NCI-H2171 treated with DMSO at 0.1 percent for 48 hours (cell line): Measurements from ENCODE around the gene WFS1.
A peak's percentile ranks its signal among the peaks of the same experiment; 100 is the strongest.

Experiments used
- DNase-seq: peaks from one replicate; lab custom pipeline; 2025; lab: John Stamatoyannopoulos, UW

Gene WFS1

DNA sequence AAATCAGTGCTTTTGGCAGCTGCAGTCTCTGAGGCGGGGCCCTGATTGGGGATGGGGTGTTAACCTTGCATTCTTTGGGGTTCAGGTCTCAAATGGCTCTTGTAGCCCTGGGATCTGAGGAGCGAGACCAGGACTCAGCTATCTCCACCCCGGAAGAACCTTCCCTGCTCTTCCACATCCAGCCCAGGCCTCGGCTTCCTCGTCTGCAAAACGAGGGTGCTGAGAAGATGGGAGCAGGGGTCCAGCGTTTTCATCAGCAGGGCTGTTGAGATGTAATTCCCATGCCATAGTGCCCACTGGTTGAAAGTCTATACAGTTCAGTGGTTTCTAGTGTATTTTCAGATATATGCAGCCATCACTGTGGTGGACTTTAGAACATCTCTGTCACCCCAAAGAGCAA lies 34.6 kb upstream of the WFS1 start:
- DNase-seq, result no peak

DNA sequence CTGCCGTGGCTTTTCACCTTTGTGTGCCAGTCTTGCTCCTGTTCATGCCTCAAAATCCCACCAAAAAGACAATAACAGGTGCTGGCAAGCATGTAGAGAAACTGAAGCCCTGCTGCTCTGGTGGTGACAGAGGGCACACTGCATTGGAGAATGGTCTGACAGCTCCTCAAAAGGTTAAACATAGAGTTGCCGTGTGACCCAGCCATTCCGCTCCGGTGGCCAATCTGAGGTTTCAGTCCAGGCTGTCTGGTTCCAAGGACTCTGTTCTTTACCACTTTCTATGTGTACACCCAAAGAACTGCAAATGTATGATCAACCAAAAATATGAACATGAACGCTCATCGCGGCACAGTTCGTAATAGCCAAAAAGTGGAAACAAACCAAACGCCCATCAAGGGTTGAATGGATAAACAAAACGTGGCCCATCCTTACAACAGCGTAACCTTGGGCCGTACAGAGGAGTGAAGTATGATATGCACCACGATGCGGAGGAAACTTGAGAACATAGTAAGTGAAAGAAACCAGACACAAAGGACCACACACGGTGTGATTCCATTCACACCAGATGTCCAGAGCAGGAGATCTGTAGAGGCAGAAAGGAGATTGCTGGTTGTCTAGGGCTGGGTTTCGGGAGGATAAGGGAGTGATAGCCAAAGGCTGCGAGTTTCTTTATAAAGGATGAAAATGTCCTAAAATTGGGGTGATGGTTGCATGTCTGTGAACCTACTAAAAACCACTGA lies 33.6 kb upstream of the WFS1 start:
- DNase-seq, result peak; percentile 1

DNA sequence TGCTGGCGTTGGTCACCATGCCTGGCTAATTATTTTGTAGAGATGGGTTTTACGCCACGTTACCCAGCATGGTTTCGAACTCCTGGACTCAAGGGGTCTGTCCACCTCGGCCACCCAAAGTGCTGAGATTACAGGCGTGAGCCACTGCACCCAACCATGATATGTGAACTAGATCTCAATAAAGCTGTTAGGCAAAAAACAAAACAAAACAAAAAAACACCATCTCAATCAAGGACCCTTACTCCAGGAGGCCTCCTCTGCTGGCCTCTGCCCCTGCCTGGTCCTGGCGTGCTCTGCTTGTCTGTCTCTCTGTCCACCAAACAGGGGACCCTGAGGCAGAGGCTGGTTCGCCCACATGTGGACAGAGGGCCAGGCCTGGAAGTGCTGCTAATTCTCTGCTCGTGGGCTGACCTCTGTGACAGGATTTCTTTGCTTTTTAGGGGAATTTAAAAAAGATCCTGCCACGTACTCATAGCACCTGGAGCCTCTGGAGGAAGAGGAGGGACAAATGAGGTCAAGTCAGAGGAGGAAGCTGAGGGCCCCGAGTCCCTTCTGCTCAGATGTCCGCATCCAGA lies 32.7 kb upstream of the WFS1 start:
- DNase-seq, result no peak

DNA sequence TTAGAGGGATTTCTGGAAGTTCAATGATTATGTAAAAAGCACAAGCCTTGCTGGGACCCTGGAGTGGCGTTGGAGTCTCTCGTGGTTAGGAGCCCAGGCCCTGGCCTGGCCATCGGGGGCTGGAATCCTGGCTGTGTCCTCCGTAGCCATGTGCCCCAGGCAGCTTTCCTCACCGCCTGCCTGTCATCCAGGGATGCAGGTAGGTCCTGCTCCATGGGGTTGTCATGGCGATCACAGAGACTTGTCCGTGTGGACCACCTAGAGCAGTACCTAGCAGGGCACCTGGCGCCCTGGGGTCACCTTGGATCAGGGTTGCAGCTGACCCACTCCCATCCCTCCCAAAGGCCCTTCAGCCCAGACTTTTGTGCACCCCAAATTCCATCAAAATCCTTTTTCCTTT lies 30.2 kb upstream of the WFS1 start:
- DNase-seq, result no peak

DNA sequence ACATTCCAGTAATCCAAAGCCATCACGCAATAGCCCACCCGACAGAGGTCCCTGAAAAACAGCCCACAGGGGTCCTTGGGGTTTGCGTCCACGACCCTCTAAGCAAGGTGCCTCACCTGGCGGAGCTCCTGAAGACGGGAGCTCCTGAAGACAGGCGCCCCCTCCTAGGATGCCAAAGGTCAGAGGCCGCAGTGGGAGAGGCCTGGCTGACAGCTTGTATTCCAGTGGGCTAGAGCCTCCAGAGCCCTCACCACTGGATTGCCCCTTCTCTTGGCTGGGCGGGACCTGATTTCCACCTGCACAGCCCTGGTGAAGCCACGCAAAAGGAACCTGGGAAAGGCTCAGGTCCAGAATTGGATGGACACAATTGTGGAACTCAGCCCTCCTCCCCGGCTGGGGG lies 29.7 kb upstream of the WFS1 start:
- DNase-seq, result no peak

DNA sequence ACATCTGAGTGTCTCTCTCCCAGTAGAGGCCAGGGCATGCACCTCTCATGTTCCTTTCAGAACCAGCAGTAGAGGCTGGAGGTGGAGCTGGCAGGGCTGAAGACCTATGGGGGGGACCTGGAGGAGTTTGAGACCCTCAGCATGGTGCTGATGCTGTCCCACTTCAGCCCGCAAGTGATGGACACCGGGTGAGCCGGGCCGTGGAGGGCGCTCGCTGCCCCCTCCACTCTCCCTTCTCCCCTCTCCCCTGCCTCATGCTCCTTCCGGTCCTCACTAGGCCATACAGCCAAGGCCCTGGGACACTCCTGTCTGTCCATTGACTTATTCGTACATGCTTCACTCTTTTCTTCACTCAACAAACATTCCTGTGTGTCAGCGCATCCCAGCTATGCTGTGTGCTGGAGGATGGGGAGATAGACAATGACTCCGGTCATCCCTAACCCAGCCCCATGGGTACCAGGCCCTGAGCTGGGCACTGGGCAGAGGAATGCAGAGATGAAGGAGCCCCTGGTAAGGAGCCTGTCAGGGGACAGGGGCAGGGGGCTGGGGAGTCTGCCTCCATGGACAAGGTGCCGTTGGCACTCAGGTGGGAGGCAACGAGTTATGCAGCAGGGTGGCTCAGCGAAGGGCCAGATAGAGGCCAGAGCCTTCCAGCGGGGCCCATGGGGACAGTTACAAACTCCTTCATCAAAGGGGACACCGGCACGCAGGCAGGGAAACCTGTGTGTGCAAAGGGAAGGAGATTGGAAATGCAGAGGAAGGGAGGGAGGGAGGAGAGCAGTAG lies 28.4 kb upstream of the WFS1 start:
- no peak for DNase-seq

DNA sequence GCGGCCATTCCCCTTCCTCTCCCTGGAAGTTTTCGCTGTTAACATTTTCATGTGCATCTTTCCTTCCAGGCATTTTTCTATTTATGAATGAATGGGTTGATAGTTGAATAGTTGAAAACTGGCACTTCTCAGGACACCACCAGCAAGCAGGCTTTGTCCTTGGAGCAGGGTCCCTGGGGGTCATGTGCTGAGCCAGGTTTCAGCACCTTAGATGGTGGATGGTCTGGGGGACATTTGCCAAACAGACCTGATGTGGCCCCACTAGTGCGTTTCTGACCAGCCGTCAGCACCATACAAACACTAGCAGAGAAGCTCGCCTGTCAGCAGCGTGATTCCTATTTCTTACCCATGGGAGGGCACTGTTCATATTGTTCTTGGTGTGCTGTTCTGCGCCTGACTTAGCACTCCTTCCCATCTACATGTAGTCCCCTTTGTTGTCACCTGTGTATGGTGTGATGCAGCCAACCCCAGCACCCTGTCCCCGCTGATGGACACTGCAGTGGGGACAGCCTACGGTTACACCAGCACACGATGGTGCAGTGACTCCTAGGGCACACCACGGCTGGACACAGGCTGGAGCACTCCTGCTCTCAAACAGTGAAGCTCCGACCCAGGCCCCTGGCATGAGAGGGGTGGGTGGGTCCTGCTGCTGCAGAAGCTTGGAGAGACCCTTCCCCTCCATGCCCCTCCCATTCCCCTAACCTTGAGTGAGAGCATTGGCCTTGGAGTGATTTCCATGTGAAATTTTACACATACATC lies 27.2 kb upstream of the WFS1 start:
- DNase-seq, result no peak

DNA sequence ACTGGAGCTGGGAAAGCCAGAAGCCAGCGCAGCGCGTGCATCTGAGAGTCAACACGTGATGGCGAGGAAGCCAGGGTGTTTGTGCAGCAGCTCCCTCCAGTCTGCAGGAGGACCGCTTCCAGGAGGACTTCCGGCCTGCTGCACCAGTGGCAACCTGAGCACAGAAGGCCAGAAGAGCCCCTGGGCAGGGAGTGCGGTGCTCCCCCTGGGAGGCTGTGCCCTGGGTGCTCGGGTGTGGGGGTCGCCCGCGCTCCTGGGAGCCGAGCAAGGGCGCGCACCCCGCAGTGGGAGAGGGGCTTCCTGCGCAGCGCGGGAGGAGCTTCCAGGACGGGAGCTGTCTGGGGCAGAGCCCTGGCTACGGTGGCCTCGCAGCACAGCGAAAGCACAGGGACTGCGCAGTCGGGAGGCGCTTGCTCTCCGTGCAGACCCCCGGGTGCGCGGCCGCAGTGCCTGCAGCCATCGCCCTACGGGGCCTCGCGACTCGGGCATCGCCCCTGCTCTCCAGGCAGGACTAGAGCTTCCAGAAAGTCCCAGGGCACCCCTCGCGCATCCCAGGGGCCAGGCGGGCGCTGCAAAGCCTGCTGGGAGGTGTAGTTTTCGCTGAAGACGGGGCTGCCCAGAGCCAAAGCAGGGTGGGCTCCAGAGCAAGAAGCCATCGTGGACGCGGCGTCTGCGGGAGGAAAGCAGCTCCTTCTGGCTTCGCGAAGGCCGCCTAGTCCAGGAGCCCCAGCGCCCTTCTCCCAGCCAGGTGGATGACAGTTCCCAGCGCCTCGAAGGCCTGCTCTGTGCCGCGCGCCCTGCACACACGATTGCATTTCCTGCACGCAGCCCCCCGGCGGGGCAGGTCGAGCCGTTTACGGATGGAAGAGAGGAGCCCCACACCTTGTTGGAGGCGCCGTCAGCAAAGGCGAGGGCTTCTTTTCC lies 24.1 kb upstream of the WFS1 start:
- DNase-seq, result no peak

DNA sequence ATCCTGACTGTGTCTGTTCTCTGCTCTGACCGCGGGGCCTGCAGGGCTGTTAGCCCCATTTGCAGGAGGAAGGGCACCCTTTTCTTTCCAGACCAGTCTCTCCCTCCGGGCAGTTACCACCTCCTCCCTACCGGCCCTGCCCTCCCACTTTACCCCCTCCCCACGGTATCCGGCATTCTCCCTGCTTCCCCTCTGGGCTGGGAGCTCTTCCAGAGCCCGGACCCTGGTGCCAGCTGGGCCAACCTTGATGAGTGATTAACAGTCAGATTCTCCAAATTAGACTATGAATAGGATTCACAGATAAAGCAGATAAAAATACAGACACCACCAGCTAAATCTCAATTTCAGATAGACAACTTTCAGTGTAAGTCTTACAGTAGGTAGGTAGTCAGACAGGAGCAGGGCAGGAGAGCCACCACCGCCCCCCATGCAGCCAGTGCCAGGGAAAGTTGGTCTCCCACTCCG lies 23.4 kb upstream of the WFS1 start:
- DNase-seq, result no peak

DNA sequence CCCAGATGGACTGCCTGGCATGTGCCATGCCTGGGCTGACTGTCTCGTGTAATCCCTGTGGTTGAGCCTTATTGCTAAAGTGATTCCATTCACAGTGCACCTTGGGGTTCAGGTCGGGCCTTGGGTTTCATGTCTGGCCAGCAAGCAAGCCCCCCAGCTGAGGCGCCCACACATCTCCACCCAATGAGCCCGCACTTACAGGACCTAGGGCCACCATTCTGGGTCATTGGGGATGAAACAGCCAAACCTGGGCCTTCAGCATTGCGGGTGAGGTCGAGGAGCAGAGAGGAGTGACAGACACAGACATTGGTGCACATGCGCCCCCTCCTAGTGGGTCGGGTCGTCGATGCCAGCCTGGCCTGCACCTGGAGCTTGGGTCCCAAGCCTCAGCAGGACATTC lies 21.3 kb upstream of the WFS1 start:
- DNase-seq, result no peak

DNA sequence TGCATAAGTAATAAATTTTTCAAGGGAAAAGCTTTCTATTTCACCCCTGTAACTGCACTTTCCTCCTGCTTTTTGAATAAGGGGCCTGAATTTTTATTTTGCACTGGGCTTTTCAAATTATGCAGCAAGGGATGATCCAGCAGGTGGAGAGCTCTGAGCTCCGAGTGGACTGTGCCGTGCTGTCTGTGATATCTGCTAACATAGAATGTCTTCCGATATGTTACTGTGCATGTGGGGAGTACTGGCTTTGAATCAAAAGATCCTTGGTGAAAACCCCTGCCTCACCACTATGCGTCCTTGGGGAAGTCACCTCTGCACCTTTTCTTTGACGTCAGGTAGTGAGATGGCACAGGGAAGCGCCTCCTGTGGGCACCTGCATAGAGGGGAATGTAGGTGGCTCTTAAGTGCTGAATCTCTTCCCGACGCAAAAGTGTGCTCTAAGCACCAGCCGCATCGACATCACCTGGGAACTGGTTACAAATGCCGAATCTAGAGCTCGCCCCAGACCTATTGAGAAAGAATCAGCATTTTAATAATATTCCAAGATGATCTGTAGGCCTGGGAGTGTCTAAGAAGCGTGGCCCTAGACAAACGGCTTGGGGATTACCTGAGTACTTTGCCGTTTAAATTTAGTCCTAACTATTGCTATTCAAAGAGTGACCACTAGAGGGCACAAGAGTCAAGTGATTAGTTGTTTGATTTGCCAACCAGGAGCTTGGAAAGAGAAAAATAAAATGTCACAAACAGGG lies 19.2 kb upstream of the WFS1 start:
- DNase-seq, result peak; percentile 63

DNA sequence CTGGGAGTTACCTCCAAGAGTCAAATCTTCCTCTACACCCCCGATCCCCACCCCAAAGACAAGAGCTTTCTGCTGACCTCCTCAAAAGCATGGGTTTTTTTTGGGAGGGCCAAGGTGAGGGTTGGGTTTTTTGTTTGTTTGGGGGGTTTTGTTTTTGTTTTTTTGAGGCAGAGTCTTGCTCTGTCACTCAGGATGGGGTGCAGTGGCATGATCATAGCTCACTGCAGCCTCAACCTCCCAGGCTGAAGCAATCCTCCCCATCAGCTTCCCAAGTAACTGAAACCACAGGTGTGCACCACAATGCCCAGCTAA lies 18.7 kb upstream of the WFS1 start:
- DNase-seq, result no peak

DNA sequence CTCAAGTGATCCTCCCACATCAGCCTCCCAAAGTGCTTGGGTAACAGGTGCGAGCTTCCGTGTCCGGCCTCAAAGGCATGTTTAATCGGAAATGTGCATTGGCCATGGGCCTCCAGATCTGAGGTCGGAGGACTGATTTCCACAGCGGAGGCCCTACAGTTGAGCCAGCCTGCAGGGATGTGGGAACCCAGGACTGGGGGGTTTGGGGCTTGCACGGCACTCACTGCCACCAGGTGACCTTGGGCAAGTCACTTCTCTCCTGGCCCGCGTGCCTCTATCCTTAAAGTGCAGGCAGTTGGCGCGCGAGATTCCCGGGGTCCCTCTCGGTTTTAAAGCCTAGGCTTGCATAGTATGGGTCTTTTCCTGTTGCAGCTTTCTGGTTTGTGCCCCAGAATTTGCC lies 18.3 kb upstream of the WFS1 start:
- DNase-seq, result no peak

DNA sequence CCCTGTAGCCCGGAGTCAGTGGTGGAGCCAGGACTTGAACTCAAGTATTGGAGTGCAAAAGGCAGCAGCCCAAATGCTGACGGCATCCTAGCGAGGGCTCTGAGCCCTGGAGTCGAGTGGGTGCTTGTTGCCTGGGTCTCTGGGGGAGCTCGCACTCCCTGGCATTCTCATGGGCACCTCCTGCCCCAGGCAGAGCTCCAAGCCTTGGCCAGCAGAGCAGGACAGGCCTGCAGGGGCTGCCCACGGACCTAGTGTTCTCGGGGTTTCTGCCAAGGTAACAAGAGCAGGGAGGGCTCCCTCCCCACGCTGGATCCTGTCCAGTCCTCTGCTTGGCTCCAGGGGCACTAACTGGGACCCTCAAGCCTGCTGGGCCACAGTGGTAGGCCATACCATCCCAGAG lies 17.6 kb upstream of the WFS1 start:
- no peak for DNase-seq

DNA sequence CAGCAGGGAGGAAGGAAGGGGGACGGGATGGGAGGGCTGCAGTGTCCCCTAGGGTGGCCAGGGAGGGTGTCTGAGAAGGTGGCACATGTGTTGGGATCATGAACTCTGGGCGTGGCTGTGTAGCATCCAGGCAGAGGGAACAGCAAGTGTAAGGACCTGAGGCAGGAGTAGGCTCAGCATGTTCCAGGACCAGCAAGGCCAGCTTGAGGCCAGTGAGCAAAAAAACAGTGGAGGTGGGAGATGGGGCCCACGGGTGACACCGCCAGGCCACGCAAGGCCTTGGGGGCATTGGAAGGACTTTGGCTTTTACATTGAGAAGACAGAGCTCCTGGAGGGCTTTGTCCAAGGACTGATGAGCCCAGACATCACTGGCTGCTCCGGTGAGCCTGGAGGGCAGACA lies 16.5 kb upstream of the WFS1 start:
- DNase-seq, result no peak

DNA sequence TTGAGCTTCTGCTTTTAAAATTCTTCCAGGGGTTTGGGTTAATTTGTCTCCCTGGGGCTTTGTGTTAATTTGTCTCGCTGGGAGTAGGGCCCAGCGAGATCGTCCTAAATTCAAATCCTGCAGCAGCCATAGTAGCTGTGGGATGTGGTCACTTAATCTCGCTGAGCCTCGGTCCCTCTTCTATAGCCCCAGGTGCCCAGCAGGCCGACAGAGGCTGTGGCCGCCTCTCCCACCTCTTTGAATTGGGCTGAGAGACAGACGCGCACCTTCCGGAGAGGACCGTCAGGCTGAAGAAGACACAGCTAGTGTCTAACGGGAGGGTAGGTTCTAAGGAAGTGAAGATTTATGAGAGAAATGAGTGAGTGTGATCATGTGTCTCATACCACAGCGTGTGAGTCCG lies 15.7 kb upstream of the WFS1 start:
- DNase-seq, result no peak

DNA sequence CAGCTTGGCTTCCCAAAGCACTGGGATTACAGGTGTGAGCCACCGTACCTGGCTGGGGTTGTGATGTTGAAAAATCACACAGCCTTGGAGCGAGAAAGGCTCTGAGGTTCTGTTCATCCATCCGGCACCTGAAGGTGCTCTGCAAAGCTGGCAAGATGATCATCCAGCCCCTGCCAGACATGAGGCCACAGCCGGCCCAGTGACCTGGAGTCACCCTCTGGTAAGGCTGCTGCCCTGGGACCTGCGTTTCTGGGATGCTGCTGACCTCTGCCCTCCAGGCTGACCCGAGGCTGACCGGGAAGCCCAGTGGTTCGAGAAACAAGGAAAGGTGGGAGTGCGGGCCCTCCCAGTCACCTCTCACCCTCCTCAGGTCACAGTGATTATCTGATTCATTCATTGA lies 13.5 kb upstream of the WFS1 start:
- no peak for DNase-seq

DNA sequence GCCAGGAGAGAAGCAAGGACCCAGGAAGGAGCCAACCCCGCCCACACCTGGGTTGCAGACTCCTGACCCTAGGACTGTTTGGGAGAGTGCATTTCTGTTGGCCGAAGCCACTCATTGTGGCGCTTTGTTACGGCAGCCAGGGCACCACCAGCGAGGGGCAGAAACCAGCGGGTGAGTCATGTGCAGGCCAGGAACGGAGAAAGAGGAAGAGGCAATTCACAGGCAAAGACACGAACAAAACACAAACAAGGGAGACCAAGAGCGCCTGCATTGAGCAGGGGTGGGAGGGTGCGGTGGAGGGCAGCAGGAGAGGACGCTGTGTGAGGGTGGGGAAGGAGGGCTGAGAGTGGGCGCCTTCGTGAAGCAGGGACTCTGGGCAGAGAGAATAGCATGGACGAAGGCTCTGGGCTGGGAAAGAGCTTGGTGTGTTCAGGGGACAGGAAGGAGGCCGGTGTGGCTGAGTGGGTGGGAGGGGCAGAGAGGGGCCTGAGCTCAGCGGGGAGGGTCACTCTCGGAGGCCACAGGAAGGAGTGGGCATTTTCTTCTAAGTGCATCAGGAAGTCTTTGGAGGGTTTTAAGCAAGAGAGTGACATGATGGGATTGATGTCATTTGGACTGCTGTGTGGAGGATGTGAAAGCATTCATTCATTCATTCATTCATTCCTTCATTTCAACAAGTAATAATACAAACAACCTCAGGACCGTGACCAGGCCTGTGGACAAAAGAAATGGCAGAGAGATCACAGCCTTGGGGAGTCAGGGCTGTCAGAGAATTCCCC lies 12.2 kb upstream of the WFS1 start:
- no peak for DNase-seq

DNA sequence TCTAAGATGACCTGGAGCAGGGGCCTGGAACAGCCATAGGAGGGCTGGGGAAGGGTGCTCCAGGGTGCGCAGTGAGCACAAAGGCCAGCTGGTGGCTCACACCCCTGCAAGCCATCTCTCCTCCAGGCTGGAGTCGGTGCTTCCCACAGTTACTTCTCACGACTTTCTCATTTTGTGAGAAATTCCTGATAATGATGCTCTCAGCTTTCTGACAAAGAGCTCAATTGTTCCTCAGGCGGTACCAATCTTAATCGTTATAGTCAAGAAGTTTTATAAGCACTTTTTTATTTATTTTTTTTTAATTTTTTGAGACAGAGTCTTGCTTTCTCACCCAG lies 11.7 kb upstream of the WFS1 start:
- DNase-seq, result no peak

DNA sequence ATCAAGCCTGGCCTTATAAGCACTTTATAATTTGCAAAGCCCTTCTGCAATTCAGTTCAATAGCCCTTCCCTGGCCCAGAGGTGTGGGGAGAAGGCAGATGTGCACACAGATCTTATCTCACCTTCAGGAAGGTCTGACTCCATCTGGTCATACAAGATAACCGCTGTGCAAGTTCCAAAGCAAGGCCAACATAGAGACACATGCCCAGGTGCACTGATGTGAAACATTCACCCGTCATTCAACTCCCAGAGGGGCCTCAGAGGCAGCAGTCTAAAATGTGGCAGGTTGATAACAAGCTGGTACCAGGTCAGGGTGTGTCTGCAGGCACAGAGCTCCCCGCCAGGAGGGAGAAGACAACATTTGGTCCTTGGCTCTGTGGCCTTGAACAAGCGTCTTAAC lies 10.9 kb upstream of the WFS1 start:
- peak; percentile 94 for DNase-seq
